Endothelial cell of umbilical vein (primary cell): ENCODE measurements around the gene IYD. TPM values are rescaled to one million over a fixed set of nuclear protein-coding genes. Genes with fewer than 3 reads are reported as not detected.

Source experiments
- BruUV-seq: library from RNA; stranded (reverse); fragments of 400-500 nt; replicated peaks from 2 replicates; lab custom pipeline; 2021; lab: Mats Ljungman, UMichigan
- CTCF ChIA-PET: fragments of 300-600, 350-600 bp; sonication (Branson Sonifier 250); formaldehyde crosslinking; loops from one replicate; lab custom pipeline; 2021; ENCODE audit warnings: antibody characterized with exemption, inconsistent platforms; lab: Charles Lee
- POLR2A ChIA-PET: fragments of 300-600, 350-600 bp; sonication (Branson Sonifier 250); formaldehyde crosslinking; loops from one replicate; lab custom pipeline; 2021; ENCODE audit warnings: antibody characterized with exemption, inconsistent platforms; lab: Charles Lee
- DNase-seq: peaks from one replicate; pipeline ENCODE4 v3.0.0-alpha.2; 2011; ENCODE audit warnings: low read depth, low spot score
- FAIRE-seq: peaks from 2 replicates; lab custom pipeline; 2011; peaks lifted over from hg19 to GRCh38; lab: Jason Lieb, UNC
- H2AFZ ChIP-seq: 2 replicates; pipeline ENCODE4 v1.6.0; 2012; ENCODE audit warnings: low read depth, low read length, control low read depth, inconsistent platforms
- H3K27ac ChIP-seq: 2 replicates; pipeline ENCODE4 v1.5.1; 2011; ENCODE audit warnings: low read depth, mild to moderate bottlenecking, control low read depth, low read length, moderate library complexity; ENCODE audit not compliant: insufficient read depth
- H3K27me3 ChIP-seq, 2 experiments: 2 replicates each; pipeline versions ENCODE4 v1.6.0 to v1.6.1; 2011; ENCODE audit warnings: low read length in 2 of 2, mixed read lengths in 1 of 2; ENCODE audit not compliant: control insufficient read depth in 2 of 2, insufficient read depth in 2 of 2
- H3K36me3 ChIP-seq, 2 experiments: 2 replicates in 1 of 2; 3 replicates in 1 of 2; pipeline ENCODE4 v1.5.1; 2011; ENCODE audit warnings: low read length in 2 of 2, mild to moderate bottlenecking in 1 of 2, moderate library complexity in 1 of 2; ENCODE audit not compliant: control insufficient read depth in 2 of 2, insufficient read depth in 2 of 2; ENCODE audit errors: extremely low read depth in 1 of 2
- H3K4me1 ChIP-seq: 3 replicates; pipeline ENCODE4 v1.5.1; 2011; ENCODE audit warnings: mild to moderate bottlenecking, low read length; ENCODE audit not compliant: control insufficient read depth, insufficient read depth; ENCODE audit errors: extremely low read depth
- H3K4me2 ChIP-seq: 2 replicates; pipeline ENCODE4 v1.6.1; 2011; ENCODE audit warnings: low read length, control low read depth, mixed read lengths; ENCODE audit not compliant: insufficient read depth
- H3K4me3 ChIP-seq, 3 experiments: fragments of 200-600 bp in 1 of 3; sonication (generic), shearing (Covaris generic) in 1 of 3; replicated peaks in 1 of 3; 2 replicates each; pipeline ENCODE4 v1.5.1; 2011 to 2016; ENCODE audit warnings: control low read depth in 3 of 3, low read length in 3 of 3, mild to moderate bottlenecking in 2 of 3, inconsistent platforms in 1 of 3, low read depth in 1 of 3, moderate library complexity in 1 of 3; ENCODE audit not compliant: insufficient read depth in 1 of 3
- H3K79me2 ChIP-seq: 2 replicates; pipeline ENCODE4 v1.6.0; 2012; ENCODE audit warnings: low read length, inconsistent platforms; ENCODE audit not compliant: control insufficient read depth, insufficient read depth
- H3K9ac ChIP-seq: replicated peaks from 2 replicates; pipeline ENCODE3; 2011; ENCODE audit warnings: low read length, control low read depth; ENCODE audit not compliant: insufficient read depth; ENCODE audit errors: extremely low read depth
- H3K9me1 ChIP-seq: replicated peaks from 3 replicates; pipeline ENCODE4 v1.6.0; 2011; ENCODE audit warnings: mild to moderate bottlenecking, low read length; ENCODE audit not compliant: control insufficient read depth, insufficient read depth; ENCODE audit errors: extremely low read depth
- H3K9me3 ChIP-seq: replicated peaks from 2 replicates; pipeline ENCODE4 v1.5.1; 2012; ENCODE audit warnings: low read length, inconsistent platforms; ENCODE audit not compliant: control insufficient read depth, insufficient read depth
- H4K20me1 ChIP-seq: replicated peaks from 2 replicates; pipeline ENCODE3; 2011; ENCODE audit warnings: mild to moderate bottlenecking, low read length; ENCODE audit not compliant: control insufficient read depth, insufficient read depth; ENCODE audit errors: extremely low read depth
- CTCF ChIP-seq, 2 donors: IDR thresholded peaks; 1 replicate in 1 of 2; 2 replicates in 1 of 2; pipeline ENCODE4 v1.5.1; 2011; ENCODE audit warnings: low read length in 2 of 2, mild to moderate bottlenecking in 2 of 2, moderate library complexity in 2 of 2, control low read depth in 1 of 2, inconsistent platforms in 1 of 2, low read depth in 1 of 2; ENCODE audit not compliant: insufficient read depth in 1 of 2; ENCODE audit errors: extremely low read depth in 1 of 2
- FOS ChIP-seq: IDR thresholded peaks from 2 replicates; pipeline ENCODE4 v1.6.1; 2011; ENCODE audit warnings: mild to moderate bottlenecking, low read length, moderate library complexity, borderline replicate concordance; ENCODE audit not compliant: insufficient read depth
- GATA2 ChIP-seq: IDR thresholded peaks from 2 replicates; pipeline ENCODE4 v1.7.0; 2011; ENCODE audit warnings: low read depth, mild to moderate bottlenecking, moderate library complexity, mixed read lengths, low read length; ENCODE audit not compliant: insufficient read length, insufficient read depth
- MYC ChIP-seq: IDR thresholded peaks from one replicate; pipeline ENCODE4 v1.6.1; 2011; ENCODE audit warnings: mild to moderate bottlenecking, low read depth, low read length
- POLR2AphosphoS5 ChIP-seq: IDR thresholded peaks from 2 replicates; pipeline ENCODE4 v1.6.1; 2012; ENCODE audit warnings: low read depth, mild to moderate bottlenecking, control low read depth, low read length, moderate library complexity; ENCODE audit not compliant: insufficient read depth
- dilution Hi-C: fragments of 300-500 bp; cut with MboI; formaldehyde crosslinking; loops from one replicate; pipeline ENCODE4 v1.15.0; 2019; ENCODE audit warnings: low sequenced_read_pairs; ENCODE audit not compliant: extremely low pct_ligation_motif_present
- intact Hi-C: fragments of 100-400 bp; cut with micrococcal nuclease; formaldehyde crosslinking; loops from one replicate; pipeline ENCODE4 v1.10.0; 2022
- polyA plus RNA-seq, 4 experiments: library from polyadenylated mRNA; depleted of rRNA in 3 of 4; stranded (reverse) in 3 of 4; unstranded in 1 of 4; fragments of >200 nt; gene quantifications; 2 replicates each; pipeline versions ENCODE4 v1.2.1 to v1.2.3, GENCODE V29; 2011 to 2012; ENCODE audit warnings: missing spikeins in 1 of 4
- total RNA-seq: library from RNA; stranded (reverse); gene quantifications from 2 replicates; pipeline ENCODE4 v1.2.3, GENCODE V29; 2021
- TF ChIP-seq, protein P1 (sequence below): IDR thresholded peaks from 2 replicates; pipeline ENCODE4 v1.6.1; 2011; ENCODE audit not compliant: insufficient read depth, insufficient read length

IYD gene
- total and polyA plus RNA-seq, 2 donors (not counting 3 experiments of a cell fraction or from before 2014, with no cell fraction given) = not detected

GRCh38 chr6:150444308-150444707 is 75.5 kb downstream of the IYD start:
- H3K27ac ChIP-seq = no peak overlapping the region
- intact Hi-C loops (no loop called here), dilution Hi-C loops (no loop called here)
- no peaks in the 10 kb centered on the region for H3K9me3 ChIP-seq
- FAIRE-seq (no peak), DNase-seq (no peak)
- CTCF ChIA-PET = no interaction called here
- no peaks in the 10 kb centered on the region for H3K4me1 ChIP-seq
- no peak overlapping the region for H3K9ac ChIP-seq
- H3K4me3 ChIP-seq = no peak overlapping the region
- H3K36me3 ChIP-seq = no peaks in the 10 kb centered on the region
- no peaks in the 10 kb centered on the region for H4K20me1 ChIP-seq
- no peaks in the 10 kb centered on the region for H3K9me1 ChIP-seq
- no peaks in the 10 kb centered on the region for H3K79me2 ChIP-seq
- no TSS peak for BruUV-seq
- POLR2A ChIA-PET = no interaction called here
- no peak for TF ChIP-seq CTCF (IDR thresholded peaks at IDR 0.05; ENCODE audit: extremely low read depth in 1 of 2, insufficient read depth in 1 of 2, low read depth in 1 of 2, low read length in 2 of 2)
- no peak for TF ChIP-seq FOS
- no peak for TF ChIP-seq GATA2
- TF ChIP-seq MYC = no peak
- TF ChIP-seq POLR2AphosphoS5 = no peak
- TF ChIP-seq, protein P1, sequence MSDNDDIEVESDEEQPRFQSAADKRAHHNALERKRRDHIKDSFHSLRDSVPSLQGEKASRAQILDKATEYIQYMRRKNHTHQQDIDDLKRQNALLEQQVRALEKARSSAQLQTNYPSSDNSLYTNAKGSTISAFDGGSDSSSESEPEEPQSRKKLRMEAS = no peak
- H3K27me3 ChIP-seq = peaks cover 0 to 14% of the 10 kb centered on the region in 2 experiments
- no peak overlapping the region for H2AFZ ChIP-seq
- no peak overlapping the region for H3K4me2 ChIP-seq
